SK-N-SH treated with all-trans-retinoic acid at 6 μM for 48 hours (cell line): ENCODE measurements around the gene ZAR1.

Experiments
- ARNTL ChIP-seq: fragments of 450-650 bp; formaldehyde crosslinking; IDR thresholded peaks from 2 replicates; pipeline ENCODE4 v1.5.0; 2020; ENCODE audit warnings: low read depth, mild to moderate bottlenecking, moderate library complexity, borderline replicate concordance
- BACH2 ChIP-seq: fragments of 250-450 bp; sonication (Bioruptor Pico); IDR thresholded peaks from 2 replicates; pipeline ENCODE4 v1.9.0; 2021; ENCODE audit warnings: mild to moderate bottlenecking, borderline replicate concordance
- OSR1 ChIP-seq: fragments of 250-450 bp; sonication (Bioruptor Pico); IDR thresholded peaks from 2 replicates; pipeline ENCODE4 v1.8.0; 2022; ENCODE audit warnings: moderate library complexity, mild to moderate bottlenecking, inconsistent platforms
- ZC3H10 ChIP-seq: fragments of 250-450 bp; sonication (Bioruptor Pico); IDR thresholded peaks from 2 replicates; pipeline ENCODE4 v1.5.1; 2021; ENCODE audit warnings: mild to moderate bottlenecking, moderate library complexity
- ZFP3 ChIP-seq: fragments of 250-450 bp; sonication (Bioruptor Pico); IDR thresholded peaks from 2 replicates; pipeline ENCODE4 v1.5.0; 2020; ENCODE audit warnings: mild to moderate bottlenecking, moderate library complexity
- ZFP30 ChIP-seq: fragments of 450-650 bp; formaldehyde crosslinking; IDR thresholded peaks from 2 replicates; pipeline ENCODE4 v1.5.0; 2022; ENCODE audit warnings: mild to moderate bottlenecking, moderate library complexity
- ZNF70 ChIP-seq: fragments of 450-650 bp; formaldehyde crosslinking; IDR thresholded peaks from 2 replicates; pipeline ENCODE4 v1.5.0; 2020; ENCODE audit warnings: mild to moderate bottlenecking, moderate library complexity
- TF ChIP-seq, protein P1 (sequence below): fragments of 250-450 bp; sonication (Bioruptor Pico); IDR thresholded peaks from 2 replicates; pipeline ENCODE4 v1.5.1; 2020; ENCODE audit warnings: low read depth, mild to moderate bottlenecking, moderate library complexity
- TF ChIP-seq, protein P2 (sequence below): fragments of 250-450 bp; sonication (Bioruptor Pico); IDR thresholded peaks from 2 replicates; pipeline ENCODE4 v1.5.0; 2020; ENCODE audit warnings: mild to moderate bottlenecking, moderate library complexity

DNA sequence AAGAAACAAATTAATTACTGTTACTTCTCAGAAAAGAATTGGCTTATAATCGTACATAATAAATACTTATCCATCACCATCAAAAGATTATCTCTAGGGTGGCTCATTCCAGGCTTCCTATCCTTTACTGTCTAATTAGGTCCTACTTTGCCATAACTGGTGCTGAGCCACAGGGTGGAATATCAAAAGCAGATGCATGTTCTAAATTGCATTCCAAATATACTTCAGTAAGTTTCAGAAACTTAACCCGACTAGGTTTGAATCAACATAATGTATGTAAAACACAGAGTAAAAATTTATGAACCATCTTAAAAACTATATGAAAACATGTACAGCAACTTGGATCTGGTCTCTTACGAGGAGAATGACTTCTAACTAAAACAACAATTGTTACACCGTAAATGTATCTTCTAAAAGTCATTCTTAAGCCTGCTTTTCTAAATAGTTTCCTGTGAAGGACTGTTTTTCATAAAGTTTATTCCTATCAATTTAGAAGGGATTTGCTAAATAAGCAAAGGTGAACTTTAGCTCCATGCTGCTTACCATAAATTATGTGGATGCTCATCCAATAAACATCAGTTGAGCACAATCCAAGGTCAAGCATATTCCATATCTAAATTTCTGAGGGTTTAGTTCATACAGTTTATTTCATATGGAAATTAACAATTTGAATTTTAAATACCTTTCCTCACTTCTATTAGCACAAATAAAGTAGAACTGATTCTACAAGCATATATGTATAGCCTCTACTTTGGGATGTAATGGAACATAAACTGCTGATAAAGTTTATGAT, 13.4 kb downstream of the ZAR1 start:
- TF ChIP-seq ZFP30 (CRISPR knock-in tag) = no peak
- no peak for TF ChIP-seq ZC3H10 (CRISPR knock-in tag)
- TF ChIP-seq OSR1 (CRISPR knock-in tag) = no peak
- no peak for TF ChIP-seq BACH2 (CRISPR knock-in tag)
- no peak for TF ChIP-seq ZFP3 (CRISPR knock-in tag)
- TF ChIP-seq, protein P1, sequence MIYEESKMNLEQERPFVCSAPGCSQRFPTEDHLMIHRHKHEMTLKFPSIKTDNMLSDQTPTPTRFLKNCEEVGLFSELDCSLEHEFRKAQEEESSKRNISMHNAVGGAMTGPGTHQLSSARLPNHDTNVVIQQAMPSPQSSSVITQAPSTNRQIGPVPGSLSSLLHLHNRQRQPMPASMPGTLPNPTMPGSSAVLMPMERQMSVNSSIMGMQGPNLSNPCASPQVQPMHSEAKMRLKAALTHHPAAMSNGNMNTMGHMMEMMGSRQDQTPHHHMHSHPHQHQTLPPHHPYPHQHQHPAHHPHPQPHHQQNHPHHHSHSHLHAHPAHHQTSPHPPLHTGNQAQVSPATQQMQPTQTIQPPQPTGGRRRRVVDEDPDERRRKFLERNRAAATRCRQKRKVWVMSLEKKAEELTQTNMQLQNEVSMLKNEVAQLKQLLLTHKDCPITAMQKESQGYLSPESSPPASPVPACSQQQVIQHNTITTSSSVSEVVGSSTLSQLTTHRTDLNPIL (CRISPR knock-in tag) = no peak
- TF ChIP-seq, protein P2, sequence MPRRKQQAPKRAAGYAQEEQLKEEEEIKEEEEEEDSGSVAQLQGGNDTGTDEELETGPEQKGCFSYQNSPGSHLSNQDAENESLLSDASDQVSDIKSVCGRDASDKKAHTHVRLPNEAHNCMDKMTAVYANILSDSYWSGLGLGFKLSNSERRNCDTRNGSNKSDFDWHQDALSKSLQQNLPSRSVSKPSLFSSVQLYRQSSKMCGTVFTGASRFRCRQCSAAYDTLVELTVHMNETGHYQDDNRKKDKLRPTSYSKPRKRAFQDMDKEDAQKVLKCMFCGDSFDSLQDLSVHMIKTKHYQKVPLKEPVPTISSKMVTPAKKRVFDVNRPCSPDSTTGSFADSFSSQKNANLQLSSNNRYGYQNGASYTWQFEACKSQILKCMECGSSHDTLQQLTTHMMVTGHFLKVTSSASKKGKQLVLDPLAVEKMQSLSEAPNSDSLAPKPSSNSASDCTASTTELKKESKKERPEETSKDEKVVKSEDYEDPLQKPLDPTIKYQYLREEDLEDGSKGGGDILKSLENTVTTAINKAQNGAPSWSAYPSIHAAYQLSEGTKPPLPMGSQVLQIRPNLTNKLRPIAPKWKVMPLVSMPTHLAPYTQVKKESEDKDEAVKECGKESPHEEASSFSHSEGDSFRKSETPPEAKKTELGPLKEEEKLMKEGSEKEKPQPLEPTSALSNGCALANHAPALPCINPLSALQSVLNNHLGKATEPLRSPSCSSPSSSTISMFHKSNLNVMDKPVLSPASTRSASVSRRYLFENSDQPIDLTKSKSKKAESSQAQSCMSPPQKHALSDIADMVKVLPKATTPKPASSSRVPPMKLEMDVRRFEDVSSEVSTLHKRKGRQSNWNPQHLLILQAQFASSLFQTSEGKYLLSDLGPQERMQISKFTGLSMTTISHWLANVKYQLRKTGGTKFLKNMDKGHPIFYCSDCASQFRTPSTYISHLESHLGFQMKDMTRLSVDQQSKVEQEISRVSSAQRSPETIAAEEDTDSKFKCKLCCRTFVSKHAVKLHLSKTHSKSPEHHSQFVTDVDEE (CRISPR knock-in tag) = no peak
- no peak for TF ChIP-seq ZNF70 (CRISPR knock-in tag)
- no peak for TF ChIP-seq ARNTL (CRISPR knock-in tag)
